GM18870 (cell line): ENCODE data around the gene HSD11B1.

Source experiments
- ATAC-seq: cut with Tn5 transposase; IDR thresholded peaks from one replicate; pipeline ENCODE4 v1.9.1; 2021; ENCODE audit warnings: moderate library complexity; ENCODE audit not compliant: unreplicated experiment

The HSD11B1 gene

GRCh38 chr1:209704584-209704983, at the start of gene HSD11B1:
Gene HSD11B1 (plus strand): TSS chr1:209704846. CDS start chr1:209704943, 97 bp downstream.
- no peak for ATAC-seq

DNA sequence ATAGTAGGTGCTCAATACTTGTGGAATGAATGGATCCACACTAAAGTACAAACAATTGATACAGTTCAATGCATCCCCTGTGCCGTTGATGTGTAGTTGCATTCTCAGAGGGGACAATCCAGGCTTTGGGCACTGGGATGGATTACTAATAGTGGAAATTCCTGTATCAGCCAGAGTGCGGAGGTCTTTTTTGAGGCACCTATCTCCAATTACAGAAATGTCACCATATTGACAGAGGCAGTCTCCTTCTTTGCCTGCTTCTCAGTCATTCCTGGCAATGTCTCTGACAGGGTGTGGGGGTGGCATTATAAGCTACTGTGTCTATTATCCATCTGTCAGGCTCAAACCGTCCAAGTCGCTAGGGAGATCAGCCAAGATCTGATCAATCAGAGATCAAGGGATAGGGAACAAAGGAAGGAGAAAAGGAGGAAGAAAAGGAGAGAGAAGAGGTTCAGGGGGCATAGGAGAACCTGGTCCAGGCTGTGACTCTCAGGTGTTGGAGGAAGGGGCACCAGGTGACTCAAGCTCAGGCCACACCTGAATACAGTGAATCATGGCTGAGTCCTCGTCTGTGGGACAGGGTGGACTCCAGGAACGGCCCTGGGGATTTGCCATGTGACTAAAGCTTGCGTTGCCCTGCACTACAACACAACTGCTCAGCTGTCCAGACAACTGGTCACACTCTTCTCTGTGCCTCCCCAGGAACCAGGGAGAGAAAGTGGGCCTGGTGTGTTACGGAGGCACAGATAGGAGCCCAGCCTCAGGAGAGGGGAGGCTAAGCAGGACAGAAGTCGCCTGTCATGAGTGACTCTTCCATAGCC, 49.0 kb upstream of the HSD11B1 start:
- ATAC-seq, result no peak

DNA sequence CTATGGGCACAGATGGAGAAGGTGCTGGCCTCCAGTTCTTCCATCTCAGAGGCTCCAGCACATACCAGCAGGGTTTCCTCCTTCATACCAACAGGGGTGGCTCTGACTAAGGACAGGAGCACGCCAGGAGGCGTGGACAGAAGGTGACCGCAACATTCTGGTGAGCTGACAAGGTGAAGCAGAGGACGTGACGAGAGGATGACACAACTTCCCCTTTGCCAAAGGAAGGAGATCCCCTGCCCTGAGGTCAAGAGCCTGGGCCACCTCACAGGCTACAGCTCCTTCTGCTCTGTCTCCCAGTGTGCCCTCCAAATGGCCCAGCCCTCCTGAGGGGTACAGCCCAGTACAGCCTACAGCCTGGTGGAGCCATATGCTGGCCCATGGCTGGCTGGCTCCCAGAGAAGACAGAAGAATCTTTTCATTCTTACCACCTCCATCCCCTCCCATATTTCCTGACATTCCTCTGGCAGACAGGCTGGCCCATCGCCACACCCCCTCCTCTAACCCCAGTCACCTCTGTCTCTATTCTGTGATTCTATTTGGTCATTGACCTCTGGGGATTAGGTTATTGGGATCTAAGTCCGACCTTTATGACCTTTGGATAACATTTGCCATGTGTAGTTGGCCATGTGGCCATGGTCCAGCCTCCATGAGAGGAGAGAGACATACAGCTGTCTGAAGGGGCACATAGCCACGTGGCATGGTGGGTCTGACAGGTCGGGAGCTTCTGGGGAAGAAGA, 47.3 kb upstream of the HSD11B1 start:
- ATAC-seq, result no peak

DNA sequence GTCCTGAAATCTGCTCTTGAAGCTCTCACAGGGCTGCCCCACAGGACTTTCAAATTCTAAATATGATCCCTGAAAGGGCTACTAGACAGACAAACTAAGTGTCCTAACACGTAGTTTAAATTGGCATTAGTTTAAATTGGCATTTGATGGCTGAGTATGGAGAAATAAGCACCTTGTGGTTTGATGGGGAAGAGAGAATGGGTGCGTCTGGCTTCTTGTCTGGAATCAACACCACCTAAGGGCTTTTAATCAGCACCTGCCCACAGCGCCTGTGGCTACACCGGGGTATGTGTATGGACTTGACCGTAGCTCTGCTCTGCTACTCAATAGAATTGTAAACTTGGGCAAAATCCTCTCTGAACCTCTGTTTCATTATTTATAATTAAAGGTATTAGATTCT, 46.7 kb upstream of the HSD11B1 start:
- ATAC-seq, result no peak

GRCh38 chr1:209659909-209660308, 44.7 kb upstream of the HSD11B1 start:
- peak; percentile 94 for ATAC-seq

DNA sequence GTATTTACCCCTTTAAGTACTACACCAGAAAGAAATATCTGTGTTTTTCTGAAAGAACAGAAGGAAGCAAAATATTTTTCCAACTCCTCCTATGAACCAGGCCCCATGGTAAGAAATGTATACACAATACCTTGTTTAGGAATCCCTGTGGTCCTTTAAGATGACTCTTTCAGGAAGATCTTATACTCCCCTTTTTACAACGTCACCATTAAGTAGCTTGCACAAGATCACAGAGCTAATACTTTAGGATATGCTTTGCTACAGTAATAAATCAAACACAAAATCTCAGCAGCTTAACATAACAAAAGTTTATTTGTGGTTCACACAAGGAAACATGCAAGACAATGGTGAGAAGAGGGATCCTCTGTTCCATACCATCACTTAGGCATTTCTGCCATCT, 43.6 kb upstream of the HSD11B1 start:
- no peak for ATAC-seq

DNA sequence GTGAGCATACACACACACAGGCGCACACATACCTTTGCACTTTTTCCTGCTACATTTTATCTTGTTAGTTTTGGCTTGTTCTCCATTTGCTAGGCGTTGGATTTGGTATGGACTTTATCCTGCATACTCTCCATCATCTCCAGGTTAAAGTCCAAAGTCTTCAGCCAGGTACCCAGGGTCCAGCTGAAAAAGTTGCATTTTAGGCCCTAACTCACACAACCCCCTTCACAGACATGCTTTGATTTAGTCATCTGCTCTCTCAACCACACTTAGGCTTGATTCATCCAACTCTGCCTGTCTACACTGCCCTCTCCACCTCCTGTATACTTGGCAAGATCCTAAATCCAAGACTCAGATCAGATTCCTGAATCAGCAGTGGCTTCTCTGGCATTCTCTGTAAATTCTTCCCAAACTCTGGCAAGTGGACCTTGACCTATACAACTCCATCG, 41.7 kb upstream of the HSD11B1 start:
- no peak for ATAC-seq

DNA sequence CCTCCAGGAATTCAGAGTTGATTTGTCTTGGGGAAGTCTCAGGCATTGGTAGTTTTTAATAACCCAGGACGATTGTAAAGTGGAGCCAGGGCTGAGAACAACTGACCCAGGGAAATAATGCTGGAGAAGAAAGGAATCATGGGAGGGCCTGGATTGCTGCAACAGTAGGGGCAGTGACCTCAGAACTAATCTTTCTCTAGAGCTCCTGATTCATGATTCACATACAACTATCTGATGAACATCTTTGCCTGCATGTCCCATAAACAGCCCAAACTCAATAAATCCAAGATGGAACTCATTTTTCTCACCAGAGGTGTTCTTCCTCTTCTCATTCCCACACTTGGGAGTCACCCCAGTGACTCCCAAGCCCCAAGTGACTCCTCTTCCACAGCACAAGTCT, 37.5 kb upstream of the HSD11B1 start:
- ATAC-seq, result no peak

DNA sequence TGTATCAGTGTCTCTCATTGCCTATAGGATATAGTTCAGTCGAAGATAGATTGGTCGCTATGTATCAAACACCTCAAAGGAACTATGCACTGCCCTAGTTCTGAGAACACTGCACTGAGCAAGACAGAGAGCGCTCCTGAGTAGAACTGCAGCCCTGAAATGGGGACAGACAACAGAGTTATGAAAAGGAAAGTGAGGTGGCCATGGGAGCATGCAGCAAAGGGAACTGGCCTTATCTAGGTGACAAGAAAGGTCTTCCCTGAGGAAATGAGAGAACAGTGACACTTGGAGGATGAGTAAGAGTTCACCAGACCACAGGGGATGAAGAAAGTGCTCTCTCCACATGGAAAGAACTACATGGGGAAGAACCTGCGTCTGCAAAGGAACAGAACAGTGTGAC, 36.9 kb upstream of the HSD11B1 start:
- ATAC-seq, result no peak

DNA sequence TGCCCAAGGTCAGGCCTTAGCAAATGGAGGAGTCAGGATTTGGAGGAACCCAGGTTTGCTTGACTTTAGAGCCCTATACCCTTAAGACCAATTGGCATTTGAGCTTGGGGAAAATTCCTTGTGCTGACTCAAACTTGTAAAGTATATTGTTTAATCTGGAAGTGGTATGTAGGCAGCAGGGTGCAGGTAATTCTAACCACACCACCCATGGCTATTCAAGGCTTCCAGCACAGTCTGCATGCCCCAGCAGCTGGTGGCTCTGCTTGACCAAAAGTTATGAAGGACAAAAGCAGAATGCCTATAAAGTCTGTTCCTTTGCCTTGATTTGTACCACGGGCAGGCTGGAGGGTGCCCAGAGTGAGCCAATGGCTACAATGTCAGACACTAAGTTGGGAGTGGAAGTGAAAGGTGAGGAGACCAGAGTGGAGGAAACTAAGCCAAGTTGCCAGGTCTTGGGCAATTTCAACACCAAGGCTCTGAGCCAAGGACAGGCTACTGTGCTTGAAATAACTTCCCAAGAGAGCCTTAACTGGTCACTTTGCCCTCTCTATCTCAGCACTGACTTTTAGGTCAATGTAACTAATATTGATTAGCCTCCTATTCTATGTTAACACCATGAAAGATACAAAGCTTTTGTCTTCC, 34.1 kb upstream of the HSD11B1 start:
- no peak for ATAC-seq

DNA sequence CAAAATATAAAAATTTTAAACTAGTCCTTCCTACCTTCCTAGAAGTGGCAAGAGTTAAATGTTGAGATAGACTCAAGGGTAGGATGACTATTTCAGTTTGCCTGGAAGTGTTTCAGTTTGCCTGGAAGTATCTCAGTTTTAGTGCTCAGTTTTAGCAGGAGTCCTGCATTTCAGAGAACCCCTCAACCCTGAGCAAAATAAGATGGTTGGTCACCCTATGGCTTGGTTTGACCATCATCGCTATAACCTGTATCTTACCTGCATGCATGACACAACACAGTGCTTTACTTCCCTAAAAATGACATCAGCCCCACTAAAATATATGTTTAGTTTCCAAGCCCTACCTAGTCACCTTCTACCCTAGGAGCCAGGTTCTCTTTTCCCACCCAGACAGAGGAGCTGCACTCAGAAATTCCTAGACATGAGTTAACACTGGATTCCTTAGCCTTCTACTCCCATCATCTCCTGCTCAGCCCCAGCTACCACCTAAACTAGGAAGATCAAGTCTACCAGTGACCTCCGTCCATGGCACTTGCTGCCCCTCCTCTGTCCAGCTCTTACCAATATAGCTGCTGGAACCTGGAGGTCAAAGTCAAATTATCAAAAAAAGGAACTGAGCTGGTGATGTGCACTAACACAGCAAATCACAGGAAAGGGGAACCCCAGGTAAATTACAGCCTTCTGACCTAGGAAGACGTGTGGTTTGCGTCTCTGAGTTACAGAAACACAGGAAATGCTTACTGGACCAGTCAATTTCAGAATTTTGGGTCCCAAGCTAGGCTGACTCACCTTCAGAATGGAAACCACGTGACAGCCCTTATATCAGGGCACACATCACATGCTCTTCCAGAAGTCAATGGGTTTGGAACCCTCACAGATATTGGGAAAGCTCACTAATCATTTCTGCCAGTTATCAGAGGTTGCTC, 31.7 kb upstream of the HSD11B1 start:
- ATAC-seq, result peak; percentile 96

GRCh38 chr1:209673631-209674417, 30.8 kb upstream of the HSD11B1 start:
- no peak for ATAC-seq

- ATAC-seq, result no peak
Measured at GRCh38 chr1:209674957-209675564, 29.6 kb upstream of the HSD11B1 start, which contains the start of gene G0S2. Gene G0S2 (plus strand): TSS chr1:209675412. CDS start chr1:209675685, 273 bp downstream.

GRCh38 chr1:209675565-209676154, 29.0 kb upstream of the HSD11B1 start:
- ATAC-seq, result no peak

DNA sequence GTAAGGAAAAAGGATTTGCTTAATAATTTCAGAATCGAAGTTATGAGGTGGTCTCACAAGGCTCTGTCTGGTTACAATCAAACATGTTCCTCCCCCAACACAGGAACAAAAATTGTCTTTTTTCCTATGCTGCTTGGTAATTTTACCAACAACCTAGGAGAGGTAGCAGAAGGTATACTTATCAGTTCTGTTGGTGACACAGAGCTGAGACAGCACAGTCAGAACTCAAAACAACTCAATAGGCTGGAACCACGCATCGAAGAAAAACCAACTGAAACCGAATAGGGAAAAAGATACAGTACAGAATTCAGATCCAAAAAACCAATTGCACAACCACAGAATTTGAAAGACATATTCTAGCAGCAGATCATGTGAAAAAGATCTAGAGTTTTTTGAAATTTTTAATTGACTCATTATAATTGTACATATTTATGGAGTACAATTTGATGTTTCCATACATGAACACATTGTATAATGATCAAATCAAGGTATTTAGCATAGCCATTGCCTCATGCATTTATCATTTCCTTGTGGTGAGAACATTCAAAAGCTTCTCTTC, 25.6 kb upstream of the HSD11B1 start:
- ATAC-seq, result no peak

DNA sequence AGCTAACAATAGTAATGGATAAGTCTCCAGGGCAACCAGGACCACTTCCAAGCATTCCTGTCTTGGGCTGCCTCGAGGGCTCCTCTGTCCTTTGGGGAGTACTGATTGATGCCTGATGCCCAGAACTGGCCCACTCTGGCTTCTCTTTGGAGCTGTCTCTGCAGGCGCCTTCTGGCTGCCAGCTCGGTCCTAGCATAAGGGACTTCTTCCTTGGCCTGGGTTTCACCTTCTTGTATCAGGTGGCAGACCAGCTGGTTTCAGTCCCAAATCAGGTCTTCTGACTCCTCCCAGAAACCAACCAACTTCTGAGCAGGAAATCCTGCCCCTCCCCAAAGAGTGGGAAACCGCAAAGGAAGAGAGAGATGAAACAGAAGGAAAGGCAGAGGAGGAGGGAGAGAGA, 18.8 kb upstream of the HSD11B1 start:
- peak; percentile 73 for ATAC-seq

- ATAC-seq, result no peak
Measured at GRCh38 chr1:209686322-209686721, 18.3 kb upstream of the HSD11B1 start.

GRCh38 chr1:209688746-209689234, 15.9 kb upstream of the HSD11B1 start:
- no peak for ATAC-seq
